SK-N-MC (cell line): ENCODE measurements around the gene BRD1.

Source experiments
- EZH2 ChIP-seq: fragments of 200-600 bp; sonication (generic); IDR thresholded peaks from one replicate; pipeline ENCODE4 v1.6.1; 2017; ENCODE audit warnings: antibody characterized with exemption
- POLR2AphosphoS5 ChIP-seq: IDR thresholded peaks from 2 replicates; pipeline ENCODE4 v1.6.1; 2012; ENCODE audit warnings: mild to moderate bottlenecking, low read depth, low read length, borderline replicate concordance

- no peak for TF ChIP-seq POLR2AphosphoS5
- no peak for TF ChIP-seq EZH2
Observed at GRCh38 chr22:49853981-49854831, 26.5 kb upstream of the BRD1 start.
